IMR-90 (cell line): ENCODE measurements around the gene CYP2W1. TPM values are rescaled to one million over a fixed set of nuclear protein-coding genes. Genes with fewer than 3 reads are reported as not detected.

ENCODE experiments used
- ATAC-seq: fragments of 200-7000 bp; cut with Tn5 transposase; 2 replicates; pipeline ENCODE4 v1.9.1; 2020; ENCODE audit warnings: low read depth, mild to moderate bottlenecking, moderate library complexity
- BruUV-seq: library from RNA; stranded (reverse); fragments of 400-500 nt; replicated peaks from 2 replicates; lab custom pipeline; 2021; lab: Mats Ljungman, UMichigan
- CTCF ChIA-PET: fragments of 300-600 bp; formaldehyde crosslinking; extraction: SDS; loops from one replicate; lab custom pipeline; 2021; ENCODE audit warnings: antibody characterized with exemption; lab: Yijun Ruan, JAX
- POLR2A ChIA-PET: fragments of 300-600 bp; sonication (Branson Sonifier 250); formaldehyde crosslinking; loops from one replicate; lab custom pipeline; 2022; ENCODE audit warnings: antibody characterized with exemption; ENCODE audit not compliant: unreplicated experiment; lab: Charles Lee
- DNase-seq: peaks from one replicate; pipeline ENCODE4 v3.0.0; 2013
- H2AFZ ChIP-seq: replicated peaks from 2 replicates; pipeline ENCODE3; 2013; ENCODE audit warnings: low read length, mild to moderate bottlenecking; ENCODE audit not compliant: poor library complexity
- H2AK5ac ChIP-seq: 2 replicates; pipeline ENCODE4 v1.6.1; 2013; ENCODE audit warnings: low read depth, low read length, inconsistent platforms
- H2AK9ac ChIP-seq: replicated peaks from 2 replicates; pipeline ENCODE3; 2013; ENCODE audit warnings: mild to moderate bottlenecking, low read depth, low read length, moderate library complexity; ENCODE audit not compliant: poor library complexity
- H2BK120ac ChIP-seq: 2 replicates; pipeline ENCODE4 v1.6.1; 2013; ENCODE audit warnings: low read depth, low read length, inconsistent platforms
- H2BK15ac ChIP-seq: 3 replicates; pipeline ENCODE4 v1.6.1; 2013; ENCODE audit warnings: low read depth, low read length, inconsistent platforms
- H2BK20ac ChIP-seq: 2 replicates; pipeline ENCODE4 v1.6.1; 2013; ENCODE audit warnings: low read depth, mild to moderate bottlenecking, inconsistent platforms, low read length, moderate library complexity
- H2BK5ac ChIP-seq: 2 replicates; pipeline ENCODE4 v1.6.1; 2013; ENCODE audit warnings: mild to moderate bottlenecking, low read depth, low read length, inconsistent platforms; ENCODE audit not compliant: poor library complexity, severe bottlenecking
- H3K14ac ChIP-seq: replicated peaks from 2 replicates; pipeline ENCODE4 v1.6.1; 2013; ENCODE audit warnings: low read depth, low read length, inconsistent platforms
- H3K18ac ChIP-seq: 2 replicates; pipeline ENCODE4 v1.6.1; 2013; ENCODE audit warnings: low read depth, low read length, control low read depth
- H3K23ac ChIP-seq: 2 replicates; pipeline ENCODE4 v1.6.1; 2013; ENCODE audit warnings: low read depth, low read length, inconsistent platforms
- H3K27ac ChIP-seq: 2 replicates; pipeline ENCODE4 v1.5.1; 2013; ENCODE audit warnings: mild to moderate bottlenecking, control low read depth, low read length; ENCODE audit not compliant: insufficient read depth
- H3K27me3 ChIP-seq: 2 replicates; pipeline ENCODE4 v1.6.1; 2013; ENCODE audit warnings: low read length; ENCODE audit not compliant: control insufficient read depth, insufficient read depth
- H3K36me3 ChIP-seq: 2 replicates; pipeline ENCODE4 v1.6.1; 2013; ENCODE audit warnings: low read length, mixed read lengths; ENCODE audit not compliant: control insufficient read depth, insufficient read depth
- H3K4ac ChIP-seq: 2 replicates; pipeline ENCODE4 v1.6.1; 2013; ENCODE audit warnings: low read depth, low read length, inconsistent platforms
- H3K4me1 ChIP-seq: 2 replicates; pipeline ENCODE4 v1.6.1; 2013; ENCODE audit warnings: low read length, mixed read lengths; ENCODE audit not compliant: control insufficient read depth, insufficient read depth
- H3K4me2 ChIP-seq: 2 replicates; pipeline ENCODE4 v1.6.1; 2013; ENCODE audit warnings: low read depth, mild to moderate bottlenecking, control low read depth, low read length, moderate library complexity
- H3K4me3 ChIP-seq: 2 replicates; pipeline ENCODE4 v1.5.1; 2013; ENCODE audit warnings: low read depth, mild to moderate bottlenecking, control low read depth, low read length, moderate library complexity; ENCODE audit not compliant: insufficient read depth
- H3K56ac ChIP-seq: 2 replicates; pipeline ENCODE4 v1.6.1; 2013; ENCODE audit warnings: low read length, inconsistent platforms; ENCODE audit not compliant: insufficient read depth; ENCODE audit errors: extremely low read depth
- H3K79me1 ChIP-seq, 2 experiments: 2 replicates each; pipeline ENCODE4 v1.6.1; 2013; ENCODE audit warnings: low read length in 2 of 2, inconsistent platforms in 1 of 2, low read depth in 1 of 2
- H3K9ac ChIP-seq: 2 replicates; pipeline ENCODE4 v1.6.1; 2013; ENCODE audit warnings: low read depth, low read length, control low read depth
- H3K9me1 ChIP-seq: 2 replicates; pipeline ENCODE4 v1.6.1; 2013; ENCODE audit warnings: low read length, inconsistent platforms; ENCODE audit not compliant: insufficient read depth
- H3K9me3 ChIP-seq: 2 replicates; pipeline ENCODE4 v1.6.1; 2013; ENCODE audit warnings: low read length; ENCODE audit not compliant: control insufficient read depth, insufficient read depth
- H4K20me1 ChIP-seq: 2 replicates; pipeline ENCODE4 v1.6.1; 2013; ENCODE audit warnings: low read length, inconsistent platforms; ENCODE audit not compliant: insufficient read depth
- H4K5ac ChIP-seq: 2 replicates; pipeline ENCODE4 v1.6.1; 2013; ENCODE audit warnings: mild to moderate bottlenecking, low read depth, low read length, control low read depth
- H4K8ac ChIP-seq, 2 experiments: 2 replicates each; pipeline ENCODE4 v1.6.1; 2013; ENCODE audit warnings: low read depth in 2 of 2, low read length in 2 of 2, control low read depth in 1 of 2, inconsistent platforms in 1 of 2
- H4K91ac ChIP-seq: 2 replicates; pipeline ENCODE4 v1.6.1; 2013; ENCODE audit warnings: low read depth, low read length, inconsistent platforms; ENCODE audit not compliant: insufficient read depth
- BHLHE40 ChIP-seq: fragments of 150-350 bp; IDR thresholded peaks from 2 replicates; pipeline ENCODE4 v1.6.1; 2016; ENCODE audit warnings: mild to moderate bottlenecking, low read depth, low read length
- CEBPB ChIP-seq: IDR thresholded peaks from 2 replicates; pipeline ENCODE4 v1.6.1; 2012; ENCODE audit warnings: low read depth, low read length, improper control_type of control experiment
- CHD1 ChIP-seq: IDR thresholded peaks from 2 replicates; pipeline ENCODE4 v1.6.1; 2012; ENCODE audit warnings: low read depth, low read length, improper control_type of control experiment
- CTCF ChIP-seq: conservative IDR thresholded peaks from 2 replicates; pipeline ENCODE4 v1.5.1; 2012; ENCODE audit warnings: mild to moderate bottlenecking, low read depth, low read length, improper control_type of control experiment
- ELK1 ChIP-seq: fragments of 150-350 bp; IDR thresholded peaks from 2 replicates; pipeline ENCODE4 v1.6.1; 2016; ENCODE audit warnings: low read depth, mild to moderate bottlenecking, low read length, moderate library complexity, borderline replicate concordance
- FOS ChIP-seq: fragments of 150-350 bp; IDR thresholded peaks from 2 replicates; pipeline ENCODE4 v1.6.1; 2016; ENCODE audit warnings: low read depth, low read length
- MAFK ChIP-seq: IDR thresholded peaks from 2 replicates; pipeline ENCODE4 v1.6.1; 2012; ENCODE audit warnings: low read depth, low read length, improper control_type of control experiment
- MAZ ChIP-seq: IDR thresholded peaks from 2 replicates; pipeline ENCODE4 v1.6.1; 2012; ENCODE audit warnings: low read depth, mild to moderate bottlenecking, low read length, improper control_type of control experiment, moderate library complexity, borderline replicate concordance
- MXI1 ChIP-seq: IDR thresholded peaks from 2 replicates; pipeline ENCODE4 v1.6.1; 2012; ENCODE audit warnings: low read depth, mild to moderate bottlenecking, low read length, moderate library complexity, borderline replicate concordance
- NFE2L2 ChIP-seq: fragments of 150-350 bp; IDR thresholded peaks from 2 replicates; pipeline ENCODE4 v1.6.1; 2016; ENCODE audit warnings: low read depth, mild to moderate bottlenecking, low read length
- POLR2A ChIP-seq: IDR thresholded peaks from 2 replicates; pipeline ENCODE4 v1.6.1; 2012; ENCODE audit warnings: mild to moderate bottlenecking, low read depth, low read length
- RAD21 ChIP-seq: IDR thresholded peaks from 2 replicates; pipeline ENCODE4 v1.6.1; 2012; ENCODE audit warnings: low read length, improper control_type of control experiment
- RCOR1 ChIP-seq: IDR thresholded peaks from 2 replicates; pipeline ENCODE4 v1.6.1; 2012; ENCODE audit warnings: mild to moderate bottlenecking, low read length, improper control_type of control experiment; ENCODE audit not compliant: insufficient replicate concordance
- RFX5 ChIP-seq: IDR thresholded peaks from 2 replicates; pipeline ENCODE4 v1.8.0; 2012; ENCODE audit warnings: low read depth, mild to moderate bottlenecking, low read length, moderate library complexity
- SMC3 ChIP-seq: fragments of 150-350 bp; IDR thresholded peaks from 2 replicates; pipeline ENCODE4 v1.6.1; 2016; ENCODE audit warnings: low read depth, mild to moderate bottlenecking, antibody characterized with exemption, low read length, moderate library complexity
- USF2 ChIP-seq: fragments of 150-350 bp; IDR thresholded peaks from 2 replicates; pipeline ENCODE4 v1.6.1; 2017; ENCODE audit warnings: mild to moderate bottlenecking, antibody characterized with exemption, low read length, low read depth
- WGBS, 2 experiments: methylation state at CpG; one replicate each; pipeline versions ENCODE4 v1.1.5 to v1.1.7; 2013; ENCODE audit warnings: missing lambda C conversion rate in 2 of 2; ENCODE audit not compliant: insufficient read length in 1 of 2; ENCODE audit errors: extremely low coverage in 2 of 2; 5-methylcytosine and 5-hydroxymethylcytosine counted together
- dilution Hi-C: fragments of 300-500 bp; cut with HindIII; formaldehyde crosslinking; loops from one replicate; pipeline ENCODE4 v1.14.3; 2018; ENCODE audit warnings: low sequenced_read_pairs; ENCODE audit not compliant: unreplicated experiment
- in situ Hi-C: fragments of 300-500 bp; cut with MboI; formaldehyde crosslinking; loops from 3 replicates; pipeline ENCODE4 v1.14.3; 2019; ENCODE audit warnings: low sequenced_read_pairs, inconsistent platforms, mixed read lengths
- intact Hi-C: fragments of 100-400 bp; cut with micrococcal nuclease; formaldehyde crosslinking; loops from 2 replicates; pipeline ENCODE4 v1.10.0; 2022
- polyA plus RNA-seq, 3 experiments: library from polyadenylated mRNA; depleted of rRNA; stranded (reverse); fragments of >200 nt; gene quantifications; 2 replicates each; pipeline ENCODE4 v1.2.3, GENCODE V29; 2012; ENCODE audit warnings: low replicate concordance in 1 of 3
- total RNA-seq: library from RNA; depleted of rRNA; stranded (reverse); fragments of >200 nt; gene quantifications from 2 replicates; pipeline ENCODE4 v1.2.3, GENCODE V29; 2012

Gene CYP2W1
- total and polyA plus RNA-seq, 2 of the 4 experiments (the other 2 are of a cell fraction): not detected

GRCh38 chr7:945556-946255 is 37.3 kb upstream of the CYP2W1 start:
- Histone ChIP-seq H3K9me1 (no peaks in the 10 kb centered on the region), H2BK5ac (no peak overlapping the region), H3K36me3 (no peaks in the 10 kb centered on the region), H3K4me1 (no peaks in the 10 kb centered on the region), H2AFZ (peak overlapping the region; percentile 33), H2BK20ac (no peak overlapping the region), H3K27ac (no peak overlapping the region), H3K79me1 (no peaks in the 10 kb centered on the region), H3K14ac (no peak overlapping the region), H4K8ac (no peak overlapping the region), H3K27me3 (peaks cover 6% of the 10 kb centered on the region), H3K9ac (no peak overlapping the region), H3K56ac (no peak overlapping the region), H2AK9ac (peak overlapping the region; percentile 55), H2BK15ac (no peak overlapping the region), H3K4ac (no peak overlapping the region), H3K4me3 (no peak overlapping the region), H4K91ac (no peak overlapping the region), H3K18ac (no peak overlapping the region), H4K20me1 (no peaks in the 10 kb centered on the region), H2AK5ac (no peak overlapping the region), H3K9me3 (no peaks in the 10 kb centered on the region), H2BK120ac (no peak overlapping the region), H3K4me2 (no peak overlapping the region), H4K5ac (no peak overlapping the region), H3K23ac (no peak overlapping the region)
- TF ChIP-seq CTCF (no peak), MXI1 (no peak), SMC3 (no peak), CHD1 (no peak), ELK1 (no peak), RAD21 (no peak), MAFK (no peak), MAZ (no peak), POLR2A (no peak), BHLHE40 (no peak), NFE2L2 (no peak), USF2 (no peak), FOS (no peak), RFX5 (no peak), CEBPB (no peak), RCOR1 (no peak)
- BruUV-seq: no TSS peak
- no peak for ATAC-seq
- WGBS, 2 experiments: 63% methylated on average over 10 of the region's 30 CpGs; no CpG with 5 or more reads in 1 of the 2 experiments
- dilution Hi-C loops (no loop called here), in situ Hi-C loops (no loop called here), intact Hi-C loops (no loop called here)
- ChIA-PET POLR2A (no interaction called here), CTCF (no interaction called here)
- no peak for DNase-seq
